ENCODE results near the gene FOXN3.

- TF ChIP-seq POLR2AphosphoS5 (IDR thresholded peaks at IDR 0.05; ENCODE audit: low read depth, low read length) = no peak
- TF ChIP-seq, protein P1, sequence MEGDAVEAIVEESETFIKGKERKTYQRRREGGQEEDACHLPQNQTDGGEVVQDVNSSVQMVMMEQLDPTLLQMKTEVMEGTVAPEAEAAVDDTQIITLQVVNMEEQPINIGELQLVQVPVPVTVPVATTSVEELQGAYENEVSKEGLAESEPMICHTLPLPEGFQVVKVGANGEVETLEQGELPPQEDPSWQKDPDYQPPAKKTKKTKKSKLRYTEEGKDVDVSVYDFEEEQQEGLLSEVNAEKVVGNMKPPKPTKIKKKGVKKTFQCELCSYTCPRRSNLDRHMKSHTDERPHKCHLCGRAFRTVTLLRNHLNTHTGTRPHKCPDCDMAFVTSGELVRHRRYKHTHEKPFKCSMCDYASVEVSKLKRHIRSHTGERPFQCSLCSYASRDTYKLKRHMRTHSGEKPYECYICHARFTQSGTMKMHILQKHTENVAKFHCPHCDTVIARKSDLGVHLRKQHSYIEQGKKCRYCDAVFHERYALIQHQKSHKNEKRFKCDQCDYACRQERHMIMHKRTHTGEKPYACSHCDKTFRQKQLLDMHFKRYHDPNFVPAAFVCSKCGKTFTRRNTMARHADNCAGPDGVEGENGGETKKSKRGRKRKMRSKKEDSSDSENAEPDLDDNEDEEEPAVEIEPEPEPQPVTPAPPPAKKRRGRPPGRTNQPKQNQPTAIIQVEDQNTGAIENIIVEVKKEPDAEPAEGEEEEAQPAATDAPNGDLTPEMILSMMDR (IDR thresholded peaks at IDR 0.05) = no peak
- no peak for TF ChIP-seq SIN3A (IDR thresholded peaks at IDR 0.05; ENCODE audit: borderline replicate concordance, insufficient read depth, low read depth, low read length)
- no peak for TF ChIP-seq TCF7L2 (IDR thresholded peaks at IDR 0.05; ENCODE audit: low read depth, low read length)
- TF ChIP-seq, protein P2, sequence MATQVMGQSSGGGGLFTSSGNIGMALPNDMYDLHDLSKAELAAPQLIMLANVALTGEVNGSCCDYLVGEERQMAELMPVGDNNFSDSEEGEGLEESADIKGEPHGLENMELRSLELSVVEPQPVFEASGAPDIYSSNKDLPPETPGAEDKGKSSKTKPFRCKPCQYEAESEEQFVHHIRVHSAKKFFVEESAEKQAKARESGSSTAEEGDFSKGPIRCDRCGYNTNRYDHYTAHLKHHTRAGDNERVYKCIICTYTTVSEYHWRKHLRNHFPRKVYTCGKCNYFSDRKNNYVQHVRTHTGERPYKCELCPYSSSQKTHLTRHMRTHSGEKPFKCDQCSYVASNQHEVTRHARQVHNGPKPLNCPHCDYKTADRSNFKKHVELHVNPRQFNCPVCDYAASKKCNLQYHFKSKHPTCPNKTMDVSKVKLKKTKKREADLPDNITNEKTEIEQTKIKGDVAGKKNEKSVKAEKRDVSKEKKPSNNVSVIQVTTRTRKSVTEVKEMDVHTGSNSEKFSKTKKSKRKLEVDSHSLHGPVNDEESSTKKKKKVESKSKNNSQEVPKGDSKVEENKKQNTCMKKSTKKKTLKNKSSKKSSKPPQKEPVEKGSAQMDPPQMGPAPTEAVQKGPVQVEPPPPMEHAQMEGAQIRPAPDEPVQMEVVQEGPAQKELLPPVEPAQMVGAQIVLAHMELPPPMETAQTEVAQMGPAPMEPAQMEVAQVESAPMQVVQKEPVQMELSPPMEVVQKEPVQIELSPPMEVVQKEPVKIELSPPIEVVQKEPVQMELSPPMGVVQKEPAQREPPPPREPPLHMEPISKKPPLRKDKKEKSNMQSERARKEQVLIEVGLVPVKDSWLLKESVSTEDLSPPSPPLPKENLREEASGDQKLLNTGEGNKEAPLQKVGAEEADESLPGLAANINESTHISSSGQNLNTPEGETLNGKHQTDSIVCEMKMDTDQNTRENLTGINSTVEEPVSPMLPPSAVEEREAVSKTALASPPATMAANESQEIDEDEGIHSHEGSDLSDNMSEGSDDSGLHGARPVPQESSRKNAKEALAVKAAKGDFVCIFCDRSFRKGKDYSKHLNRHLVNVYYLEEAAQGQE (IDR thresholded peaks at IDR 0.05; ENCODE audit: insufficient read depth in 1 of 2, low read depth in 2 of 2, low read length in 1 of 2) = no peak
Observed at GRCh38 chr14:89342049-89342448, 75.0 kb downstream of the FOXN3 start.
